HG02884 (cell line): Measurements from ENCODE around the gene HEPN1.

Source experiments
- ATAC-seq: cut with Tn5 transposase; IDR thresholded peaks from one replicate; pipeline ENCODE4 v1.9.1; 2021; ENCODE audit warnings: mild to moderate bottlenecking, moderate library complexity; ENCODE audit not compliant: unreplicated experiment

Gene HEPN1

DNA sequence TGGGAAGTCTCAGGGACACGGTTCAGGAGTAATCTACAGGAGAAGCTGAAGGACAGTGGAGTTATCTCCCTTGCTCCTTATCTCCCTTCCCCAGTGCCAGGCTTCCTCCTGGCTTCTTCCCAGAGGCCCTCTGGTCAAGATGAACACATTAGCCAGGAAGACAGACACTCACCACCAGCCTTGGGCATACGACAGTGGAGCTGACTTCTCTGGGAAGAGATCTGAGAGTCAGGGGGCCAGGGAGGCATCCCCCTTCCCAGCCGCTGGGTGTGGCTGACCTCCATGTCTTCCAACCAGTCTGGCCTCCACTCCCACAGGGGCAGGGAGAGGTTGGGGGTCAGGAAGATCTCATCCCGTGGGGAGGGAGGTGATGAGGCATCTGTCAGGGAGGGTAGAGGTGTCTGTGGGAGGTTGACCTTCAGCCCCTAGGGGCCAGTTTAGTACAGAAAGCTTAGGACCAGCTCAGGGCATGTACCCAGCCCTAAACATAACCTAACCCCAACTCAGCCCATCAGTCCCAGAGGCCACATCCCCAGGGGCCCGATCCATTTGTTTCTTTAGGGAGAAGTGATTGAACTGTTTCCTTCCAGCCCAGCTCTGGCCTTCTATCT lies 34.1 kb upstream of the HEPN1 start:
- no peak for ATAC-seq

DNA sequence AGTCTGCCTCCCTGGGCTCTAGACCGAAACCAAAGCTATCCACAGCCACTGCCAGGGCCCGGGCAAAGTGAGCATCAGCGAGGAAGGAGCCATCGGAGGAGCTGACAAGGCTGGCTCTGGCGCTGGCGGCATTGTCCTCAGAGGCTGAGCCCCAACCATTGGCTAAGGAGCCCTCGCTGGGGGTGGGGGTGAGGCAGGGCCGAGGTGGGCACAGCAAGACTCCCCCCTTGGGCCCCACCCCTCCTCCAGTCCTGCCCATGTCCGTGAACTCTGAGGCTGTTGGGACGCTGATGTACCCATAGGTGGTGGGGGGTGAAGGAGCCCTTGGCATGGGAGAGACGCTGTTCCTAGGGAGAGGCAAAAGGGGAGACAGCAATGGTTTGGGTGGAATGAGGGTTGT lies 32.6 kb upstream of the HEPN1 start:
- no peak for ATAC-seq

DNA sequence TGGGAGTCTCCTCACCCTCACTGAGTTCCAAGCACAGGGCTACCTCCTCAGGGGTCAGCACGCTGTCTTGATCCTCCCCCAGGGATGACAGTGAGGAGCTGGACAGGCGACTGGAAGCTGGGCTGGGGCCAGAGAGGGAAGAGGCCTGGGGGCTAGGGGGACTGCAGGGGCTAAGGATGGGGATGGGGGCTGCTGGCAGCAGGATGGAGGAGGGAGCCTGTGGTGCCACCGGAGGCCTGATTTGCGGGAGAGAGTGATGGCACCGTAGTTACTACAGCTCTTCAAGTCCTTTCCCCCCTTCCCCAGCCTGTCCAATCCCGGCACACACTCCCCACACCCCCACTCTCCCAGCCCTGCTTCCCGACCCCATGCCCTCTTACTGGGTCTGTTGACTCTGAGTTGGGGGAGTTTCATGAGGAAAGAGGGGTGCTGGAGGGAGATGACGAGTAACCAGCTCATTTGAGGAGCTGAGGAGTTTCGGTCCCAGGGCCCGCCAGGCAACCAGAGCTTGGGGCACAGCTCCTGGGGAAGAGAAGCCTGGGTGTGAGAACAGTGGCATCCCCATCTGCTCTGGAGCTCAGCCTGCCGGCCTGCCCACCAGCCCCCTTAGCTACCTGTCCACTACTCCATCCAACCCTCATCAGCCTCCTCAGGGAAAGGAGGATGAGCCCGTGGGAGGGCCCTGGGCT lies 31.9 kb upstream of the HEPN1 start:
- ATAC-seq: no peak

DNA sequence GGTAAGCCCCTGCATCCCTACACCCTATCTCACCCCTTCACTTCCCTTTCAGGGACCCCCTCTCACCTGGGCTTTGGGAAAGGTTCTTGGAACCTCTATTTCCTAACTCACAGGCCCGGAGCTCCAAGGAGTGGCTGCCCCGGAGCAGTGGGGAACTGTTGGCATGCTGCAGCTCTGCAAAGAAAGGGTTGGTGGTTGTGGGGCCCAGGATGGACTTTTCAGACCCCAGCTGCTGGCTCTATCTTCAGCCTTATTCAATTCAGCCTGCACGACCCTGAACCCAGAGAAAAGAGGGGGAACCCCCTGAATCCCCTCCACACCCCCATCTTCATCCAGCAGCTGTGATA lies 31.4 kb upstream of the HEPN1 start:
- ATAC-seq: no peak

DNA sequence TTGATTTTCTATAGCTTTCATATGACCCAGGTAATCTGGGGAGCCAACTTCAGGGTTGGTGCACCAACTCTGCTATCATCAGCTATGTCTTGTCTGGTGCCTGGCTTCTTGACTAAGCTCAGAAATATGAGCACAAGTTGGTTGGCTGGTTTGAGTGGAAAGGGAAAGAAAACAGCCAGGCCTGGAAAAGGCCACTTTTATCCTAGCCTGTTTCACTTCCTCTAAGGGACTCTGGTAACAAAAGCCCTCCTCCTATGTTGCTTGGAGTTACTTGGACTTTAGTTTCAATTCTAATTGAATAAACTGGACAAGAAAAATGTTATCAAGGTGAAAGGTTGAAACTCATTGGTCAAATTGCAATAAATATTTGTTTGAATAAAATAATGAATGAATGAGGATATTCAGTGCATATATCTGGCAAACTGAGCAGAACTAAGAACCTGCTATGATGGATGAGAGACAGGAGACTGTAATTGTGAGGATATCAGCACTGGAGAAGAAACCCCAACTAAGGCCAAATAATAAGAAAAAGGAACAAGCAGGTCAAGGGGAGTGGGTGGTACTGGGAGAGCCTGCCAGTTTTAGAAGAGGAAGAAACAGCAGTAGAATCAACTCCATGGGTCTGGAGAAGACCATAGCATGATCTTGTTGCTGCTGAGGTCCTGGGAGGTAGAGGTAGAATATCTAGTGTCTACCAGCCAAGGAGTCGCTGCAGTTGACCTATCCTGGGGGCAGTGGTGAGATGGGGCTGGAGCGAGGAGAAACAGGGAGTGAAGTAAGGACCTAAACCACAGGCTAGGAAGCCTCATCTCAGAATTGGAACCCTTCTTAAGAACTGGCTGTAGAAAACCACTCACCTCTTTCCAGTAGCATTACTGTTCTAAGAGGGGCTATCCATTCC lies 29.6 kb upstream of the HEPN1 start:
- ATAC-seq: no peak

DNA sequence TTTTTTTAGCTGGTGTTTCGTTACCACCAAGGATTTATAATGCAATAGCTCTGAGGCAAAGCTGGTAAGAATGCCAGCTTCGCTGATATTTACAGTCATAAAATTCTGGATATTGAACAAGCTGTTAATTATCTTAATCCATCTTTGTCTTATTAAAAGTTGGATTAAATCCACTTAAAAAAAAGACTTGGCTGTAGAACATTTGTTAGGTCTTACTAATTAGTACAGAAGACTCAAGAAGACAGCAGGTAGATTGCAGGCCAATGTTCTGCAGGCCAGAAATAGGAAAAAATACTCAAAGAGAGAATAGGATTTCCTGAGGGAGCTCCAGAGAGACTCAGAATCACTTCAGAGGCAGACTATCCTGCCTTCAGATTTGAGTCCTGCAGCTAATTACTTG lies 28.9 kb upstream of the HEPN1 start:
- no peak for ATAC-seq

DNA sequence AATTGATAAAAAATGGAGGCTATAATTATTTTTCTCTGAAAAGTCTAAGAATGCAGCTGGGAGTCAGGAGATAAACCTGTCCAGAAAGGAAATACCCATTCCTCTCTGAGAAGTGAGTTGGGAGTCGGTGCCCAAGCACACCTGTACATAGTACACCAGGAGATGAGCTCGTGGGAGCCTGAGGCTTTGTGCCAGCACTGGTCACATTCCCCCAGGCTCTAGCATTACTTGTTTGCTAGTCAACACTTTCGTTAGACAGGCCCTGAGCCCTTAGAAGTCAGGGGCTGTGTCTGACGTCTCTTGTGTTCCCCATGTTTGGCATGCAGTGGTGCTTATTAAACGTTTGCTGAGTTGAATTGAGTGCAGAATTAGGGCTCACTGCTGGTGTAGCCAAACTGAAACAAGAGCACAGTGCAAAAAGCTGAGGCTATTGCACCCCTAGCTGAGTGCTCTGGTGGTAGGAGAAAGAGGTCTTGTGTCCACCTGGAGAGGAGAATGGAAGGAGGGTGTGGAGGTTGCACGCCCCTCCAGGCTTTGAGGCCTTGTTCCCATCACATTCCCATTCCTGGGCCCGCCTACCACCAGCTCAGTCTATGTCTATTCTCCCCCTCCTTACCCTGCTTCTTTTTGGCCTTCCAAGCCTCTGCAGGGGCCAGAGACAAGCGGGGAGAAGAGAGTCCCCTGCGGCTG lies 28.2 kb upstream of the HEPN1 start:
- ATAC-seq: no peak

DNA sequence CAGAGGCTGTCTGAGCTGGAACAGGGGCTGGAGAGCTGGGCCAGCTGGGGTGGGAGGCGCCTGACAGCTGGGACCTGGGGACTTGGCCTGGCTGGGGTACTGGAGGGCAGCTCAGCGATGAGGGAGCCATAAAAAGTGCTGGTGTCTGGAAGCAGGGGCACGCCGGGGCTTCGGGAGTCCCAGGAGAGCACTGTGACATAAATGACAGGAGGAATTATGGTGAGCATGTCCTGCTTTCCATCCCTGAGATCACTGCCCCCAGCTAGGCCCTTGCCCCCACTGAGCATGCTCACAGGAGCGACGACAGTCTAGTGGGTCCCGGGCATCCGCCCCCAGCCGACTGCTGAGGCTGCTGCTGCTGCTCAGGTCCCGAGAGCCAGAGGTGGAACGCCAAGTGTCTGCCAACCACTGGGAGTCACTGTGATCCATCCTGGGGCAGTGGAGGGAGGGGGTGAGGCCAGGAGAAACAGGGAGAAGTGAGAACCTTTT lies 27.6 kb upstream of the HEPN1 start:
- no peak for ATAC-seq

DNA sequence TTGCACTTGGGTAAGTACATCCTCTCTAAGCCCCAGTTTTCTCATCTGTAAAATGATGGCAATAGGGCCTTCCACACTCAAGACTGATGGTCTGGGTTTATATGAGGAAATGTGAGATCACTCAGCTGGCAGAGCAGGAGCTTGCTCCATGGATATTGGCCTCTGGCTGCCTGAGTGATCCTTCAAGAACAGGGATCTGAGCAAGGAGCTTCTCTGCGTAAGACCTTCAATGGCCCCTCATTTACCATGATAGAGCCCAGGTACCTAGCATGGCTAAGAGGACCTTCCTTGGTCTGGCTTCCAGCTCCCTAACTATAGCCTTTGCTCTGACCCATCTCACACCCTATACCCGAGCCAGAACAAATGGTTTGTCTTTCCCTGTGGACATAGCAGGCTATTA lies 26.9 kb upstream of the HEPN1 start:
- ATAC-seq: no peak

DNA sequence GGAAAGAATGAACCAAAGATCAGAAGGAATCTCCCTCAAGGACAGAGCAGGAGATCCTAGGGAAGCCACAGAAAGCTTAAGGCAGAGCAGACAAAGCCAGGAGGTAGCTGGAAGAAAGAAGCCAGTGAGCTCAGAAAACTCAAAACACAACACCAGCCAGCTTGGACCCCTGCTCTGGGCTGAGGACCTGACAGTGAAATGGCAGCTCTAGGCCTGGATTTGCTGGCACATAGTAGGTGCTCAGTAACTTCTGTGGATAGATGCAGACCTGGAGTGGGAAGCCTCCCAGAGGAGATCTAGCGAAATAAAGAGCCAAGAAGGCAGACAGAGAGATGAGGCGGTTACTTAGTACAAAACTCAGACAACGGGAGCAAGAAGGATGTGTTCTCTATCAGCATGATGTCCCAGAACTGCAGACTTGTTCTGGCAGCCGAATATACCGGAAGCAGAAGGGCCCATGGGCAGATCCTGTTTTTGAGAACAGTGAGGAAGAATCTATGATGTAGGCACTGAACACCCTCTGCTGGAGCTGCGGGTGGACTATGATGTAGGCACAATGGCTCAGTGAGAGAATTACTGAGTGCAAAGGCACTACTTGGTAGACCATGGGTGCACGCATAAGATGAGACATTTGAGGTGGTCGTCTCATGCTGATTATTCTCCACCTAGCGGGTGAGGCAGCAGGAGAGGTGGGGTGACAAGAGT lies 26.1 kb upstream of the HEPN1 start:
- ATAC-seq: no peak

DNA sequence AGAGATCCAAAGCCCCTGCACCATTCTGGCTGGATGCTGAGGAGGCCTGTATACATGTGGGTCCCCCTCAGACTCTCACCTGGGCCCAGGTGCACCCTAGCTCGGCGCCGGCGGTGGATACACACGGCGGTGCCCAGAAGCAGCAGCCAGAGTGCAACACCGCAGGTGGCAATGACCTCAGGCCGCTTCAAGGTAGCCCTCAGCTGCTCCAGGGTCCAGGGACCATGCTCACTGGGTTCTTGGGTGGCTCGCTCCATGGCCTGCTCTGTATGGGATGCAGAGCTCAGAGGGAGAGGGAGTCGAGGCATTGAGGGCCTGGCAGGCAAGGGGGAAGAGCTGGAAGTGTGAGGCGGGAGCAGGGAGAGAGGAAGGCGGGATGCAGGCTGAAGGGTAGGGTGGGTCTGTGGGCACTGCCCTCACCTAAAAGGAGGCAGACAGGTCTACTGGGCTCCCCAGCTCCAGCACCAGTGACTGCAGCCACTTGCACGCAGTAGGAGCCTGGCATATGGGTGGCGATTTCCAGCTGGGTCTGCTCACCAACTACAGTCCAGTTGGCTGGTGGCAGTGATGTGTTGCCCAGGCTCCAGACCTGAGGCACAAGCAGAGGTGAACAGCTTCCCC lies 25.2 kb upstream of the HEPN1 start:
- ATAC-seq: no peak

DNA sequence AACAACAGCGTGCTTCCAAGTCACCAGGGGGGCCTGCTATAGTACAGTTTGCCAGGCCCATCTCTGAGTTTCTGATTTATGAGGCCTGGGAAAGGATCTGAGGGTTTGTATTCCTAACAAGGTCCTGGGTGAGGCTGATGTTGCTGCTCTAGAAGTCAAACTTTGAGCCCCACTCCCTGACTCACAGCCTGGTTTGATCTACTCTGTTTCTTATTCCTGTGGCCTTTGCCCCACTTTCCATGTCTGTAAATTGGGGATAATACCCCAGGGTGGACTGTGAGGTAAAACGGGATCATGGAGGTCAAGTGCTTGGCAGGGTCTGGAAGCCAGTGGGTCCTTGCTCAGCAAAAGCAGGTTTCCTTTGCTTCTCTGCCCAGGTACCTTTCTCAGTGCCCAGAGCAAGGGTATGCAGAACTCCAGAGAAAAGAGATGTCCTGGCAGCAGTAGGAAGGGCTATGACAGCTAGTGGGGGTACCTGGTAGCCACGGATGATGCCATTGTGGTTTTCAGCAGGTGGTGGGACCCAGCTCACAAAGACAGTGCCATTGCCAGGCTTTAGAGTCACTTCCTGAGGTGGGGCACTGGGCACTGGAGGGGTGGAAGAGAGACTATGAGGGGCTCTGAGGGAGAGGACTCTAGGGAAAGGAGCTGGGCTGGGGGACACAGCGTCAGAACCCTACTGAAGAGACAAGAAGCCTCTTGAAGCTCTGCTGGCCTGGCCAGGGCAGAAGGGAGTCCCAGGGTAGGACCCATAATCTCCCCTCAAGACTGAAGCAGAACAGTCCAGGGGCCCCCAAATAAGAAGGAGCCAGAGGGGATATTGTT lies 24.2 kb upstream of the HEPN1 start:
- ATAC-seq: no peak

DNA sequence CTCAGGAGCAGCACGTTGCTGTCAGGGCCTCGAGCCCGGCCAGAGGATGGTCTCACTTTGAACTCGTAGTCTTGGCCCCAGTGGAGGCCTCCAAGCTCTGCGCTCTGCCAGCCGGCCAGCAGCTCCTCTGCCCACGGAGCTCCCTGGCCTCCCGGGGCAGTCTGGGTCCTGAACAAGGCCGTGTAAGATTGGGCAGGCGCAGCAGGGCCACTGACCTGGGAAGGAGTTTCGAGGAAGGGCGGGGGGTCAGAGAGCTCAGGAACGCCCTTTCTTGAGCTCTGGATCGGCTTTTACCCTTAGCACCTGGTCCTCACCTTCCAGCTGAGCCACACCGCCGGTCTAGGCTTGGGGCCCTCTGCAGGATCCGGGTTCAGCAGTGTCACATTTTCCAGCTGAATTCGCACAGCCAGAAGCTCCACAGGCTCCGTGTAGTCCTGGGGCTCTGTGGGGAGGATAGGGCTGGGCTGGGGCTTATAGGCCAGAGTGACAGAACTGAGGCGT lies 23.5 kb upstream of the HEPN1 start:
- no peak for ATAC-seq

DNA sequence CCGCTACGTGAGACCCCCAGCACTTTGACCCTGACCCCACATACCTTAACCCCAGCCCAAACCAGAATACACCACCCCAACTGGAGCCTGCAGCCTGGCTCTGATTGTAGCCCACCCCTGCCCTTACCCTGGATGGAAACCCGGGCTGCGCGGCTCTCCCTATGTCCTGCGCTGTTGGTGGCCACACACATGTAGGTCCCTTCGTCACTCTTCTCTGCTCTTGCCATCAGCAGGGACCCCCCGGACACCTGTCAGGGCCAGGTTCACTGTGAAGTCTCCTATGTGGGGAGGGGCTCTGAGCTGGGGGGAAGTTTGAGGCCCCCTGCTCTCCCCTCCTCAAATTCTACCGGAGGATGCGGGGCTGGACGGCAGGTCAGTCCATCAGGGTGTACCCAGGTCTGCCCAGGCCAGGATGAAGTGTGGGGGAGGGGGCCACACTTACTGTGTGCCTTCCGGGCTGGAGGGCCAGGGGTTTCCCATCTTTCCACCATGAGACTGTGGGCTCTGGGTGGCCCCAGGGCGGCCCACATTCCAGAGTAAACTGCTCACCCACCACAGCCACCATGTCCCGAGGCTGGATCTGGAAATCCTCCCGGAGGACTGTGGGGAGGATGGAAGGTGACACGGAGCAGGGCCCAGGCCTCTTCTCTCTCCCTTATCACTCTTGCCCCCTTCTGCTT lies 22.8 kb upstream of the HEPN1 start:
- ATAC-seq: no peak

DNA sequence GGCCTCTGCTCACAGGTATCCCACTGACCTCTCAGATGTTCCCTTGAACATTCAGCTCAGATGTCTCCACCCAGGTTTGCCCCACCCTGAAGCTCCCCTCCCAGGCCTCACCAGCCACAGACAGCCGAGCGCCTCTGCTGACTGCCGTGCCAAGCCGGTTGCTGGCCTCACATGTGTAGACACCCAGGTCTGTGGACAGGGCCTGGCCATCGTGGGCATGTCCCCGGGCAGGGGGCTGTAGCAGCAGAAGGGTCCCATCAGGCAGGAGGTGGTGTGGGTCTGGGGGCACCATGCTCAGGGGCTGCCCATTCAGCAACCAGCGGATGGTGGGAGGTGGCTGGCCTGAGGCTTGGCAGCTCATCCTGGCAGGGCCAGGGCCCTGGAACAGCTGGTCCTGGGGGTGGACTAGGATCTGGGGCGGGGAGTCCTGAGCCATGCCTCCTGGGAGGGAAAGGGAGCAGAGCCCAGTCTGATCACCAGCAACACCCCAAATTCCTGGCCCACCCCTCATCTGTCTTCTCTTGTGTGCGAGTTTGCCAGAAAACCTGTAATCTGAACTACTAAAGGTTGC lies 22.1 kb upstream of the HEPN1 start:
- no peak for ATAC-seq

DNA sequence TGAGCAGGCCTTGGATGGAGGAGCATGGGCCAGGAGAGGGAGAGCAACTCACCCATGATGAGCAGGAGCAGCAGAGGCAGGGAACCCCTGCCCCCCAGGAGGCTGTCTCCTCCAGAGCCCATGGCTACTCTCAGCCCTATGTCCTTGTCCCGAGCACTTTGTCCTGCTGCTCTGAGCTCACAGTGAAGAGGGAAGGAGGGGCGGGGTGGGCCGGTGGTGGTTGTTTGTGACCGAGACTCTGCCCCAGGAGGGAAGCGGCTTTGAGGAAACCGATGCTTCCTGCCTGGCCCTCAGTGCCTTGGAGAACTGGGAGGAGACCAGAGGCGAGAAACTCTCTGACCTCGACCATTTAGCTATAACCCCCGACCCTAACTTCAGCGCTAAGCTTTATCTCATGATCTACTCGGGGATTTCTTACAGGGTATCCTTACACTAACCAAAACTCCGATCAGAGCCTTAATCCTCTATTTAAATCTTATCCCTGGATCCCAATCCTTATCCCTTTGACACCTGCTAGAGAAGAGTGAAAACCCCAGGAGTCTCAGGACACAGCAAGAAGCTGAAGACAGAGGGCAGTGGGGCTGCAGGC lies 21.3 kb upstream of the HEPN1 start, which contains the start of gene ROBO4:
Gene ROBO4 (minus strand): TSS at position 192 of the 589 bp plus-strand sequence. CDS start 70 bp downstream, at position 122.
- ATAC-seq: no peak

DNA sequence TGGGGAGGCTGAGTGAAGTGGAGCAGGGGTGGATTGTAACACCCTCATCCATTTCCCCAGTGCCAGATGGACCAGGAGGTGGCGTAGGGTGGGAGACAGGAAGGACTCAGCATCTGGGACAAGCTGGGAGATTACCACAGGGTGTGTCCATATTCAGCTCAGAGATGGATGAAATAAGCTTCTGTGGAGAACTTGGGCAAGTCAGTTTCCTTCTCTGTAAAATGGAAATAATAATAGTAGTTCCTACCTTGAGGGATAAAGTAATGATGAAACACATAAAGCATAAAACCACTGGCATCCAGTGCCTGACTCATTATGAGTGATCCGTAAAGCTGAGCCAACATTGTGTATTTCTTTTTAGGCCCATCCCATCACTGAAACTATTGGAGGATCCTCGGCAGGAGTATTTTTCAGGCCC lies 20.8 kb upstream of the HEPN1 start:
- ATAC-seq: no peak

DNA sequence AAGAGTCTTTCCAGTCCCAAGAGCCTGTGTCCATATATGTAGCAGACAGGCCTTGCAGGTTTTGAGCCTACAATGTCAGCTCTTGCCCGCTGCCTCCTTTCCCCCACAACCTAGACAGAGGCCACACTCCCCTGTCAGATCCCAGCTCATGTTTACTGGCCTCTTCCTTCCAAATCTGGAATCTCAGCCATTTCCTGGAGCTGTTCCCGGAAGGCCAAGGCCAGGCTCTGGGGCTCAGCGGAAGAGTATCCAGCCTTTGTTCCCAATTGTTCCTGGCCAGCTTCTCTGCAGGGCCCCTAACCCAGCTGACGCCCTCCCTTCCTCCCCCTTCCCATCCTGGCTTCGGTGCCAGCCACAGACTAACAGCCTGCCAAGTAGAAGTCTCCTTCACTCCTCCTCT lies 20.3 kb upstream of the HEPN1 start:
- ATAC-seq: no peak
